Omental fat pad (tissue), 4 donors: Measurements from ENCODE around the gene TSPAN10. TPM values are rescaled to one million over a fixed set of nuclear protein-coding genes. Genes with fewer than 3 reads are reported as not detected.

Source experiments
- ATAC-seq: fragments of 150-250 bp; one replicate; pipeline ENCODE4 v1.9.1; 2016; ENCODE audit warnings: mild to moderate bottlenecking, moderate library complexity; ENCODE audit not compliant: low FRiP score
- DNase-seq: peaks from one replicate; pipeline ENCODE4 v3.0.0-alpha.2; 2019; ENCODE audit warnings: low spot score
- total RNA-seq, 4 donors: library from RNA; depleted of rRNA; stranded (reverse); fragments of >200 nt; gene quantifications; one replicate each; pipeline ENCODE4 v1.1.0, GENCODE V29; 2016
- TF ChIP-seq, protein P1 (sequence below), 3 donors: fragments of 450-650 bp; IDR thresholded peaks; one replicate each; pipeline ENCODE4 v1.5.1; 2016 to 2017; ENCODE audit warnings: antibody characterized with exemption in 3 of 3, mild to moderate bottlenecking in 3 of 3, moderate library complexity in 2 of 3

The TSPAN10 gene
- total RNA-seq, result 1 to 10 TPM in 1 of 4 donors, under 1 TPM in 2, not detected in 1; 0.47 to 1.0 (median 0.48) TPM

DNA sequence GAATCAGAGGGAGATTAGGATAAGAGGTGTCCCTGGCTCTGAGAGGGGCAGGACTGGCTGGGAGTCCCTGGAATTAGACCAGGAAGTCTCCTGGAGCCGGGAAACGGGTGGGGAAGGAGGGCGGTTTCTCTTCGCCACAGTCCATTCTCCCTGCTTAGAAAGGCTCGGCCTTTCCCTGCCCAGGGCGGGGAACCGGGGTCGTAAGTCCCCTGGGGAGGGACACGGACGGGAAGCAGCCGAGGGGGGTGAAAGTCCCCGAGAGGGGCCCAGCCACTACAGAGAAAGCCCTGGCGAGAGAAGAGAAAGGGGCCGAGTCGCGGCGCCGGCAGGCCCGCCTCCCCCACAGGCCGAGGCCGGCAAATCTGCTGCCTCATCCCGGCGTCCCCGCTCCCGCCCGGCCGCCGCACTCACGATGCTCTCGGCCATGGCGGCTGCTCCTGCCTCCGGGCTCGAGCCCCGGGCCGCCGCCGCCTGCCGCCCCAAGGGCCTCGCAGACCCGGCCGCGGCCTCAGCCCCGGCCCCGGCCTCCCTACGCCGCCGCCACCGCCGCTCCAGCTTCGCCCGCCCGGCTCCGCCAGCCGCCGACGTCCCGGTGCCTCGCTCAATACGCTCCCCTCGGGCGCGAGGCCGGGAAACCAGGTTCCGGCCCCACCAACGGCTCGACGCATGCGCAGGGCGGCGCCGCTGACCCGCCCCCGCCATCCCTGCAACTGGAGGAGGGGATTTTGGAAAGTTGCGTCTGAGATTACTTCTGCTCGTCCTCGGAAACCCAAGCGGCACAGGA, at the start of gene TSPAN10, which contains the start of gene NPLOC4:
TSS of gene TSPAN10 (plus strand) at position 692 of the 784 bp plus-strand sequence. CDS start 5,217 bp downstream, outside the sequence.
TSS of gene NPLOC4 (minus strand) at position 608 of the 784 bp plus-strand sequence. CDS start at position 426, 182 bp downstream.
- ATAC-seq (peak; percentile 97), DNase-seq (peak; percentile 71)
- TF ChIP-seq, protein P1, sequence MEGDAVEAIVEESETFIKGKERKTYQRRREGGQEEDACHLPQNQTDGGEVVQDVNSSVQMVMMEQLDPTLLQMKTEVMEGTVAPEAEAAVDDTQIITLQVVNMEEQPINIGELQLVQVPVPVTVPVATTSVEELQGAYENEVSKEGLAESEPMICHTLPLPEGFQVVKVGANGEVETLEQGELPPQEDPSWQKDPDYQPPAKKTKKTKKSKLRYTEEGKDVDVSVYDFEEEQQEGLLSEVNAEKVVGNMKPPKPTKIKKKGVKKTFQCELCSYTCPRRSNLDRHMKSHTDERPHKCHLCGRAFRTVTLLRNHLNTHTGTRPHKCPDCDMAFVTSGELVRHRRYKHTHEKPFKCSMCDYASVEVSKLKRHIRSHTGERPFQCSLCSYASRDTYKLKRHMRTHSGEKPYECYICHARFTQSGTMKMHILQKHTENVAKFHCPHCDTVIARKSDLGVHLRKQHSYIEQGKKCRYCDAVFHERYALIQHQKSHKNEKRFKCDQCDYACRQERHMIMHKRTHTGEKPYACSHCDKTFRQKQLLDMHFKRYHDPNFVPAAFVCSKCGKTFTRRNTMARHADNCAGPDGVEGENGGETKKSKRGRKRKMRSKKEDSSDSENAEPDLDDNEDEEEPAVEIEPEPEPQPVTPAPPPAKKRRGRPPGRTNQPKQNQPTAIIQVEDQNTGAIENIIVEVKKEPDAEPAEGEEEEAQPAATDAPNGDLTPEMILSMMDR (IDR thresholded peaks at IDR 0.05), result no peak

DNA sequence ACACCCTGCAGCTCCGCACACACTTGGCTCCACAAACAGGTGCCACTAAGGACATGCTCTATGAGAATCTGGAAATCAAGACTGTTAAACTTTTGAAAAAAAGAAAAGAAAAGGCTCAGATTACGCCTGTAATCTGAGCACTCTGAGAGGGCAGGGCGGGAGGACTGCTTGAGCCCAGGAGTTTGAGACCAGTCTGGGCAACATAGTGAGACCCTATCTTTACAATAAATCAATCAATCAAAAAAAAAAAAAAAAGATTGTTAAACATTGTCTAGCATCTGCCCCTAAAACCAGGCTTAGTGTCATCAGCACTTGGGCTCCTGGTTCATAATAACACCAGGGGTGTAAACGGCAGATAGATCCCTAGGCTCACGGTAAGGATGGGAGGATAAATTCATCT, 47.4 kb upstream of the TSPAN10 start:
- TF ChIP-seq, protein P1 (IDR thresholded peaks at IDR 0.05), result no peak
- ATAC-seq, result no peak

DNA sequence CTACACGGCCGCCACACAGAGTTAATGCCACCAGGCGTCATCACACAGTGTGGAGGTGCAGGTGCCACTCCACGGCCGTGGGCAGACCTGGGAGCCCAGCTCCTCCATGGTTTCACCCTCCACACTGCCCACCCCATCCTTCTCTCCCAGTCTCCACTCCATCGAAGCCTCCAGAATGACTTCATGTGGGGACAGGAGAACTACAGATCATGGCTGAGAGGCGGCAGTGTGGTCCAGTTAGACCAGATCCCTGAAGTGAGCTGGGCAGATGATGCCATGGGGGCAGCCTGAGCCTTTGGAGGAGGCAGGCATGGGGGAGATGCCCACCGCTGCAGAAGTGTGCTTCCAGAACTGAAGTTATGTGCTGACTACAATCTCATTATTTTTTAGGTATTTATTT, 46.9 kb upstream of the TSPAN10 start:
- no peak for ATAC-seq

More for the DNA sequence above, 47.4 kb upstream of the TSPAN10 start:
- no peak for DNase-seq

DNA sequence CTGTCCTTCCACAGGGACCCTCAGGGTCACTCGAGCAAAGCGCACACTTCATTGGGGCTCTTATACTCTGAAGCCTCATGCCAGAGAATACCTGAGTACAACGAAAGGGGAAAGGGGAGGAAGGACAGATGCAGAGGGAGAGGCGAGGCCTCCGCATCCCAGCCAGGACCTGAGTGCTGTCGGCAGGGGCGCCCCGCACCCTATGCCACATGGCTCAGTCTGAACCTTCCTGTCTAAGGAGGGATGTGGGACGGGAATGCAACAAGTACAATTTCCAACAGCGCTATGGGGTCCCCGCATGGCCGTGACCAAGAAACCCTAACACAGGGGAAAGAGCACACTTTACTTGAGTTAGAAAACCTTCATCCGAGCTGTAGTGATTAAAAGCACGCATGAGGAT, 45.0 kb upstream of the TSPAN10 start:
- no peak for DNase-seq
- TF ChIP-seq, protein P1 (IDR thresholded peaks at IDR 0.05), result no peak
- no peak for ATAC-seq

More for the DNA sequence above, 46.9 kb upstream of the TSPAN10 start:
- DNase-seq, result no peak
- TF ChIP-seq, protein P1 (IDR thresholded peaks at IDR 0.05), result no peak

DNA sequence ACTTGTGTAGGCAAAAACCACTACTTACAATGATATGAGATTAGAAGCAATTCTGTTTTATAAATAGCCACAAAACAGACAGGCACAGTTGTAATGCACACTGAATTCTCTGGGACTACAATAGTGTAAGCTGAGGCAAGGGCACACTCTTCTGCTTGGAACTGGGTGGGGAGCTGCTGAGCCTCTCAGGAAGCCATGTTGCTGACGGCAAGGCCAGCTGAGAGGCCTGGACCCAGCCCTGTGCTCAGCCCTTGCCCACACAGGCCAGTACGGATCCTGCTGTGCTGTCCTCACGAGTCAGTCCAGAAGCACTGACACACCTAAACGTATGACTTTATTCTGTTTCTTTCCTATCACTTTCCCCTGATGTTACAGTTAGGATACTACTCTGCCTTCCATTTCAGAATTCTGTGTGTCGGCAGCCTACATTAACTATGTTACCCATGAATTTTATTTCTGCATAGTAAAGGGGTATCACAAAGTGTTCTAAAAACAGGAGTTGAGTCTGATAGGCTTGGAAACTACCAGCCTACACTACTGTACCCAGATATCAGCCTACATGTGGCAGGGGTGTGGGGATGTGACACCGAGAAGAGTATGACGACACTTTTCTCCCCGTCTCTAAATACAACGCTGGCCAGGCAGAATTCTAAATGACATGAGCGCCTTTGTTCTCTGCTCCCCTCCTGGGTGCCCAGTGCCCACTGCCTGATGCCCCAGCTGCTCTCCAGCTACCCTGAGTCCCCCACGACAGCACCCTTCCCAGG, 43.7 kb upstream of the TSPAN10 start:
- TF ChIP-seq, protein P1 (IDR thresholded peaks at IDR 0.05), result no peak
- ATAC-seq (no peak), DNase-seq (no peak)

DNA sequence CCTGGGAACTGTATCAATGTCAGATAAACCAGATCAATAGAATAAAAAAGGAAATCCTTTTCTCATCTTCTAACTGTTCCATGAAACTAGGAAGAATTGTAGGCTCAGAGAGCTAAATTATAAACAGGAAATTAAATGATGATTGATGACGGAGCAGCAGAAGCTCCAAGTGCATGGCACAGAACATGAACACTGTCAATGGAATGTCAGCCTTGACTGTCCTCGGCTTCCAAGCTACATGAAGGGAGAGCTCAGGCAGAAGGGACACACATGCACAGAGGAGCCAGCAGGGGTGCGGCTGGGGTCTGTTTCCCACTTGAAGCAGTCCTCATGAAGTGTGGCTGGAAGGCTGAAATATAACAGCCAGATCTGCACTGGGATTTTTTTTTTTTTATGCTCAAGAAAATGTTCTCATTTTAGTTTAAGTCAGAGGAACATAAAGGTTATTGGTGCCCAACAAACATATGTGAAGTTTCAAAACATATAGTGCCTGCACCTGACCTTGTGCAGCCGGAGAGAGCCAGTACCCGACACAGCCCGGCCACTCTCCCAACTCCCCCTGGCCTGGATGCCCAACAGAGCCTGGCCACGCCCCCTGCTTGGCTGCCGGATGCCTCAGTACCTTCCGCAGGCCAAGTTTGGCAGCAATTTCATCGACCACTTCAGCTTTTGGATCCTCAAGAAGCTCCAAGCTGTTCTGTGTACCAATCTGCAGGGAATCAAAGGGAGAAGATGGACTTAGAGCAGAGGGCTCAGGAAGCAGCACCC, 37.1 kb upstream of the TSPAN10 start:
- TF ChIP-seq, protein P1 (IDR thresholded peaks at IDR 0.05), result no peak
- no peak for DNase-seq
- no peak for ATAC-seq
